ENCODE measurements around the gene ITGA4. TPM values are rescaled to one million over a fixed set of nuclear protein-coding genes. Genes with fewer than 3 reads are reported as not detected.

Gene ITGA4
- total and polyA plus RNA-seq, 2 of the 13 experiments (the other 11 are each of a cell fraction or from before 2014, with no cell fraction given) = not detected

GRCh38 chr2:181574321-181574720, 117.1 kb downstream of the ITGA4 start:
- ChIA-PET CTCF (ENCODE audit: low intra/inter-chr PET ratio, low total read pairs) (interaction anchor here (1.6 to 3.0 kb wide), 2 partner anchors 141 to 504 kb away, joined by 6 to 28 read pairs; no protein-coding TSS in a partner anchor), POLR2A (no interaction called here)
- Histone ChIP-seq H2AFZ (ENCODE audit: low read length) (no peak overlapping the region), H3K4me1 (ENCODE audit: insufficient read depth, low read length) (no peaks in the 10 kb centered on the region), H3K9me3 (ENCODE audit: low read length) (no peaks in the 10 kb centered on the region), H4K20me1 (ENCODE audit: insufficient read depth, low read length) (no peaks in the 10 kb centered on the region), H3K4me3 (replicated peaks in 1 of 3; ENCODE audit: insufficient read depth in 1 of 3, low read depth in 2 of 3, low read length in 3 of 3) (no peak overlapping the region), H3K4me2 (ENCODE audit: low read depth, low read length) (no peak overlapping the region), H3K36me3 (replicated peaks in 1 of 2; ENCODE audit: control insufficient read depth in 1 of 2, insufficient read depth in 2 of 2, low read length in 2 of 2) (no peaks in the 10 kb centered on the region), H3K27ac (ENCODE audit: extremely low read length, insufficient read depth, low read length) (no peak overlapping the region), H3K79me2 (ENCODE audit: insufficient read depth, low read length) (no peaks in the 10 kb centered on the region), H3K27me3 (ENCODE audit: control insufficient read depth in 1 of 2, insufficient read depth in 2 of 2, low read length in 2 of 2) (no peaks in the 10 kb centered on the region), H3K9ac (ENCODE audit: insufficient read depth, low read depth, low read length) (no peak overlapping the region)
- no peak for FAIRE-seq
- ATAC-seq = no peak
- TF ChIP-seq ZNF326 (CRISPR knock-in tag; IDR thresholded peaks at IDR 0.05; ENCODE audit: borderline replicate concordance) (no peak), ATF5 (CRISPR knock-in tag; IDR thresholded peaks at IDR 0.05; ENCODE audit: low read depth) (no peak), CCDC6 (CRISPR knock-in tag; IDR thresholded peaks at IDR 0.05) (no peak), ZNF570 (CRISPR knock-in tag; IDR thresholded peaks at IDR 0.05; ENCODE audit: borderline replicate concordance) (no peak), ZZZ3 (CRISPR knock-in tag; IDR thresholded peaks at IDR 0.05; ENCODE audit: borderline replicate concordance) (no peak), ZNF3 (CRISPR knock-in tag; IDR thresholded peaks at IDR 0.05) (no peak), ZBTB8A (CRISPR knock-in tag; IDR thresholded peaks at IDR 0.05; ENCODE audit: borderline replicate concordance, low read depth) (no peak), ZNF674 (CRISPR knock-in tag; IDR thresholded peaks at IDR 0.05; ENCODE audit: low read depth) (no peak), ZNF563 (CRISPR knock-in tag; IDR thresholded peaks at IDR 0.05) (no peak), DDIT3 (CRISPR knock-in tag; IDR thresholded peaks at IDR 0.05) (no peak), HOMEZ (CRISPR knock-in tag; IDR thresholded peaks at IDR 0.05; ENCODE audit: low read depth) (no peak), BHLHE40 (IDR thresholded peaks at IDR 0.05; ENCODE audit: low read length) (no peak), KDM1A (CRISPR knock-in tag; IDR thresholded peaks at IDR 0.05) (no peak), CBX5 (CRISPR knock-in tag; IDR thresholded peaks at IDR 0.05; ENCODE audit: borderline replicate concordance) (no peak), IKZF1 (IDR thresholded peaks at IDR 0.05) (no peak)
- WGBS (ENCODE audit: low lambda C conversion rate) = 19% methylated on average over 7 of the region's 7 CpGs
- in situ Hi-C loops (cut with HindIII; ENCODE audit: extremely low pct_ligation_motif_present, low pct_unique_long_range_greater_than_20kb) (no loop called here), intact Hi-C loops (cut with micrococcal nuclease; ENCODE audit: unreplicated experiment) (no loop called here)
- no peak for DNase-seq (ENCODE audit: low spot score)
- BruUV-seq (replicated peaks) = no TSS peak

All from HepG2 (cell line).